Activated CD8-positive, alpha-beta T cell treated with anti-CD3 and anti-CD28 coated beads for 36 hours (primary cell): ENCODE measurements around the gene GPR55. TPM values are rescaled to one million over a fixed set of nuclear protein-coding genes. Genes with fewer than 3 reads are reported as not detected.
A peak's percentile ranks its signal among the peaks of the same experiment; 100 is the strongest.

Experiments
- ATAC-seq: fragments of 200-7000 bp; cut with Tn5 transposase; one replicate; pipeline ENCODE4 v1.10.0; 2021; ENCODE audit warnings: mild to moderate bottlenecking, moderate library complexity
- CTCF ChIA-PET: fragments of 350-600 bp; sonication (Branson Sonifier 250); formaldehyde crosslinking; loops from one replicate; lab custom pipeline; 2021; ENCODE audit warnings: antibody characterized with exemption; lab: Charles Lee
- POLR2A ChIA-PET: fragments of 350-600 bp; sonication (Branson Sonifier 250); formaldehyde crosslinking; loops from one replicate; lab custom pipeline; 2021; ENCODE audit warnings: antibody characterized with exemption; lab: Charles Lee
- DNase-seq: peaks from one replicate; pipeline ENCODE4 v3.0.0-alpha.2; 2020
- H3K27ac Mint-ChIP-seq: one replicate; pipeline ENCODE4 v1.8.0; 2021; ENCODE audit warnings: mild to moderate bottlenecking, mixed read lengths
- H3K27me3 Mint-ChIP-seq: one replicate; pipeline ENCODE4 v1.8.0; 2021; ENCODE audit warnings: mixed read lengths
- H3K36me3 Mint-ChIP-seq: one replicate; pipeline ENCODE4 v1.8.0; 2021; ENCODE audit warnings: low read depth, mixed read lengths
- H3K4me1 Mint-ChIP-seq: one replicate; pipeline ENCODE4 v1.8.0; 2021; ENCODE audit warnings: low read depth, mixed read lengths
- H3K4me3 Mint-ChIP-seq: one replicate; pipeline ENCODE4 v1.8.0; 2021; ENCODE audit warnings: mild to moderate bottlenecking, moderate library complexity, mixed read lengths
- H3K9me3 Mint-ChIP-seq: one replicate; pipeline ENCODE4 v1.8.0; 2021; ENCODE audit warnings: mixed read lengths
- CTCF ChIP-seq: fragments of 200-600 bp; IDR thresholded peaks from one replicate; pipeline ENCODE4 v1.8.0; 2022; ENCODE audit warnings: antibody characterized with exemption, mild to moderate bottlenecking
- intact Hi-C: fragments of 100-400 bp; cut with micrococcal nuclease; formaldehyde crosslinking; loops from one replicate; pipeline ENCODE4 v1.10.0; 2022
- total RNA-seq, 2 experiments: library from RNA; stranded (reverse); gene quantifications; one replicate each; pipeline ENCODE4 v1.2.3, GENCODE V29; 2021

GPR55 gene
- total RNA-seq, 2 experiments from 2014 or later, result 5.0 to 5.3 TPM

- ChIA-PET CTCF (interaction anchor here (0.8 to 11.4 kb wide), 12 partner anchors 12 to 101 kb away, joined by 3 to 181 read pairs (median 8); no protein-coding TSS in a partner anchor), POLR2A (interaction anchor here (0.8 to 10.0 kb wide), 12 partner anchors 13 to 68 kb away, joined by 3 to 86 read pairs (median 6); no protein-coding TSS in a partner anchor)
- Mint-ChIP-seq H3K36me3 (peaks cover 5% of the 10 kb centered on the region), H3K27ac (peak overlapping the region; percentile 98), H3K27me3 (no peaks in the 10 kb centered on the region), H3K4me3 (peak overlapping the region; percentile 74), H3K9me3 (no peaks in the 10 kb centered on the region), H3K4me1 (peaks cover 66% of the 10 kb centered on the region)
- ATAC-seq, result peak; percentile 34
- DNase-seq, result peak; percentile 80
- intact Hi-C loops, result loop anchor here (2.0 kb wide), 3 partner anchors 19 to 59 kb away; no protein-coding TSS in a partner anchor
- no peak for TF ChIP-seq CTCF
Measured at GRCh38 chr2:230925443-230925878, 419 bp upstream of the GPR55 start.

- DNase-seq (no peak), ATAC-seq (no peak)
- Mint-ChIP-seq H3K4me3 (peak overlapping the region; percentile 74), H3K9me3 (no peaks in the 10 kb centered on the region), H3K27ac (peak overlapping the region; percentile 98), H3K4me1 (peaks cover 77% of the 10 kb centered on the region), H3K36me3 (peaks cover 5% of the 10 kb centered on the region), H3K27me3 (no peaks in the 10 kb centered on the region)
- intact Hi-C loops, result loop anchor here (2.0 kb wide), 3 partner anchors 17 to 61 kb away; no protein-coding TSS in a partner anchor
- ChIA-PET POLR2A (interaction anchor here (0.8 to 10.0 kb wide), 9 partner anchors 9 to 73 kb away, joined by 3 to 86 read pairs (median 5); no protein-coding TSS in a partner anchor), CTCF (interaction anchor here (1.0 to 11.4 kb wide), 14 partner anchors 11 to 128 kb away, joined by 3 to 181 read pairs (median 5); no protein-coding TSS in a partner anchor)
- no peak for TF ChIP-seq CTCF
Measured at GRCh38 chr2:230924092-230924469, 961 bp downstream of the GPR55 start.

GRCh38 chr2:230922951-230923717 is 1.9 kb downstream of the GPR55 start:
- Mint-ChIP-seq H3K9me3 (no peaks in the 10 kb centered on the region), H3K36me3 (peaks cover 5% of the 10 kb centered on the region), H3K4me3 (peak overlapping the region; percentile 74), H3K27me3 (no peaks in the 10 kb centered on the region), H3K27ac (peak overlapping the region; percentile 98), H3K4me1 (peaks cover 84% of the 10 kb centered on the region)
- ChIA-PET POLR2A (interaction anchor here (0.8 to 10.0 kb wide), 7 partner anchors 10 to 72 kb away, joined by 3 to 86 read pairs (median 5); no protein-coding TSS in a partner anchor), CTCF (interaction anchor here (1.6 to 11.4 kb wide), 5 partner anchors 9 to 75 kb away, joined by 4 to 181 read pairs (median 22); no protein-coding TSS in a partner anchor)
- ATAC-seq (no peak), DNase-seq (peak; percentile 36)
- no peak for TF ChIP-seq CTCF
- intact Hi-C loops, result no loop called here

GRCh38 chr2:230921806-230922595 is 3.0 kb downstream of the GPR55 start:
- peaks cover 83% of the 10 kb centered on the region for H3K4me1 Mint-ChIP-seq
- H3K27ac Mint-ChIP-seq, result peak overlapping the region; percentile 35
- H3K27me3 Mint-ChIP-seq, result peaks cover 2% of the 10 kb centered on the region
- ChIA-PET CTCF (interaction anchor here (1.2 to 11.4 kb wide), 7 partner anchors 8 to 65 kb away, joined by 3 to 181 read pairs (median 8); no protein-coding TSS in a partner anchor), POLR2A (interaction anchor here (1.3 to 10.0 kb wide), 3 partner anchors 15 to 63 kb away, joined by 6 to 86 read pairs (median 42); no protein-coding TSS in a partner anchor)
- no peaks in the 10 kb centered on the region for H3K9me3 Mint-ChIP-seq
- ATAC-seq (no peak), DNase-seq (peak; percentile 6)
- H3K4me3 Mint-ChIP-seq, result peak overlapping the region; percentile 51
- peaks cover 5% of the 10 kb centered on the region for H3K36me3 Mint-ChIP-seq
- no peak for TF ChIP-seq CTCF
- intact Hi-C loops, result no loop called here
